Progenitor cell of endocrine pancreas (in vitro differentiated cells): Measurements from ENCODE around the gene SP100. TPM values are rescaled to one million over a fixed set of nuclear protein-coding genes. Genes with fewer than 3 reads are reported as not detected.

Source experiments
- DNase-seq: peaks from one replicate; pipeline ENCODE4 v3.0.0; 2021; ENCODE audit warnings: low spot score; ENCODE audit not compliant: unreplicated experiment
- H3K27ac Mint-ChIP-seq: 2 replicates; pipeline ENCODE4 v1.8.0; 2021; ENCODE audit warnings: mild to moderate bottlenecking, moderate library complexity, mixed read lengths
- H3K27me3 Mint-ChIP-seq: 2 replicates; pipeline ENCODE4 v1.8.0; 2021; ENCODE audit warnings: mixed read lengths
- H3K36me3 Mint-ChIP-seq: 2 replicates; pipeline ENCODE4 v1.8.0; 2022; ENCODE audit warnings: mixed read lengths; ENCODE audit not compliant: insufficient read depth
- H3K4me1 Mint-ChIP-seq: 2 replicates; pipeline ENCODE4 v1.8.0; 2021; ENCODE audit warnings: low read depth, mixed read lengths
- H3K4me3 Mint-ChIP-seq: 2 replicates; pipeline ENCODE4 v1.8.0; 2021; ENCODE audit warnings: low read depth, mild to moderate bottlenecking, moderate library complexity, mixed read lengths
- H3K9me3 Mint-ChIP-seq: 2 replicates; pipeline ENCODE4 v1.8.0; 2021; ENCODE audit warnings: low read depth, mixed read lengths
- total RNA-seq: library from RNA; stranded (reverse); gene quantifications from 2 replicates; pipeline ENCODE4 v1.2.1, GENCODE V29; 2021
- TF ChIP-seq, protein P1 (sequence below): fragments of 200-600 bp; sonication (generic); IDR thresholded peaks from one replicate; pipeline ENCODE4 v1.5.0; 2021; ENCODE audit warnings: antibody characterized with exemption, mild to moderate bottlenecking; ENCODE audit not compliant: unreplicated experiment

SP100 gene
- total RNA-seq, 1 donor from 2014 or later, result 2.3 TPM

DNA sequence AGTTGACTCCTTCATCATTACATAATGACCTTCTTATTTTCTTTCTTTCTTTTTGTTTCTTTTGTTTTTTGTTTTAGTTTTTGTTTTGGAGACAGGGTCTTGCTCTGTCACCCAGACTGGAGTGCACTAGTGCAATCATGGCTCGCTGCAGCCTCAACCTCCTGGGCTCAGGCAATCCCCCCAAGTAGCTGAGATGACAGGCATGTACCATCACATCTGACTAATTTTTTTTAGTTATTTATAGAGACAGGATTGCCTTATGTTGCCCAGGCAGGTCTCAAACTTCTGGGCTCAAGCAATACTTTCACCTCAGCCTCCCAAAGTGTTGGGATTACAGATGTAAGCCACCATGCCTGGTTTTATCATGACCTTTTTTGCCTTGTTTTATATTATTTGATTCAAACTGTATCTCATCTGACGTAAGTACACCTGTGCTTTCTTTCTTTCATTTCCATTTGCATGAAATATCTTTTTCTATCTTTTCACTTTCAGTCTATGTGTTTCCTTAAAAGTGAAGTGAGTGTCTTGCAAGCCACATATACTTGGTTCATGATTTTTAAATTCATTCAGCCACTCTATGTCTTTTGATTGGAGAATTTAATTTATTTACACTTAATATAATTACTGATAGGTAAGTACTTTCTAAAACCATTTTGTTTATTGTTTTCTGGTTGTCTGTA is 39.1 kb downstream of the SP100 start:
- TF ChIP-seq, protein P1, sequence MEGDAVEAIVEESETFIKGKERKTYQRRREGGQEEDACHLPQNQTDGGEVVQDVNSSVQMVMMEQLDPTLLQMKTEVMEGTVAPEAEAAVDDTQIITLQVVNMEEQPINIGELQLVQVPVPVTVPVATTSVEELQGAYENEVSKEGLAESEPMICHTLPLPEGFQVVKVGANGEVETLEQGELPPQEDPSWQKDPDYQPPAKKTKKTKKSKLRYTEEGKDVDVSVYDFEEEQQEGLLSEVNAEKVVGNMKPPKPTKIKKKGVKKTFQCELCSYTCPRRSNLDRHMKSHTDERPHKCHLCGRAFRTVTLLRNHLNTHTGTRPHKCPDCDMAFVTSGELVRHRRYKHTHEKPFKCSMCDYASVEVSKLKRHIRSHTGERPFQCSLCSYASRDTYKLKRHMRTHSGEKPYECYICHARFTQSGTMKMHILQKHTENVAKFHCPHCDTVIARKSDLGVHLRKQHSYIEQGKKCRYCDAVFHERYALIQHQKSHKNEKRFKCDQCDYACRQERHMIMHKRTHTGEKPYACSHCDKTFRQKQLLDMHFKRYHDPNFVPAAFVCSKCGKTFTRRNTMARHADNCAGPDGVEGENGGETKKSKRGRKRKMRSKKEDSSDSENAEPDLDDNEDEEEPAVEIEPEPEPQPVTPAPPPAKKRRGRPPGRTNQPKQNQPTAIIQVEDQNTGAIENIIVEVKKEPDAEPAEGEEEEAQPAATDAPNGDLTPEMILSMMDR, result no peak
- peaks cover 12% of the 10 kb centered on the region for H3K9me3 Mint-ChIP-seq
- H3K4me1 Mint-ChIP-seq, result no peaks in the 10 kb centered on the region
- H3K27me3 Mint-ChIP-seq, result no peaks in the 10 kb centered on the region
- no peak for DNase-seq
- H3K36me3 Mint-ChIP-seq, result peaks cover 4% of the 10 kb centered on the region
- H3K27ac Mint-ChIP-seq, result no peak overlapping the region
- H3K4me3 Mint-ChIP-seq, result no peak overlapping the region

DNA sequence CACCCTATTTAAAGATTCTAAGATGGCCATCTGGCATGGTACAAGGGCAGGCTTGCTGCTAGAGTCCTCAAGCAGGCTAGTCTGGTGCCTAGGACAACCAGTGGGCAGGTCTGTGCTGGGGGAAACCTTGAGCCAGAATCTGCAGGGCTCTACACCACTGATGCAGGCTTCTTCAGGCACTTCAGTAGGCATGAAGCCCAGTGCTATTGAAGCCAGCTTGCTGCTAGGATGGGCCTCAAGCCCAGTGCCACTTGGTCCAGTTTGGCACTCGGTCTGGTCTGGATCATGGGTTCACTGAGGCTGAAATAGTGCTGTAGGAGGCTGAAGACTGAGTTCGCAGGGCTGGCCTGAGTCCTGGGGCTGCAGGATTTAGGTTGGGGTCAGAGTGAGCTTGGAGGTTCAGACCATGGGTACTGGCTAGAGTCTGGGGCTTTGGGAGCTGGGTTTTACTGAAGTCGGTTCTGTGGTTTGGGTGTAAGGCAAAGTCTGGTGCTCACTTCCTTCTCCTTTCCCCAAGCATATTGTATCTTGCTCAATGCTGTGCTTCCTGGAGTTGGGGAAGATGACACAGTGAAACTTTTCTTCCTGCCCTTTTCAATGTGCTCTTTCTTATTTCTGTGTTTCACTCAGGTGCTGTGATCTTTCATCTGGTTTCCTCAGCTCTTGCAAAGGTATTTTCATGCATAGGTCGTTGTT is 41.2 kb downstream of the SP100 start:
- TF ChIP-seq, protein P1, result no peak
- H3K36me3 Mint-ChIP-seq, result peaks cover 4% of the 10 kb centered on the region
- H3K27ac Mint-ChIP-seq, result no peak overlapping the region
- DNase-seq, result no peak
- H3K4me3 Mint-ChIP-seq, result no peak overlapping the region
- peaks cover 12% of the 10 kb centered on the region for H3K9me3 Mint-ChIP-seq
- no peaks in the 10 kb centered on the region for H3K27me3 Mint-ChIP-seq
- no peaks in the 10 kb centered on the region for H3K4me1 Mint-ChIP-seq

DNA sequence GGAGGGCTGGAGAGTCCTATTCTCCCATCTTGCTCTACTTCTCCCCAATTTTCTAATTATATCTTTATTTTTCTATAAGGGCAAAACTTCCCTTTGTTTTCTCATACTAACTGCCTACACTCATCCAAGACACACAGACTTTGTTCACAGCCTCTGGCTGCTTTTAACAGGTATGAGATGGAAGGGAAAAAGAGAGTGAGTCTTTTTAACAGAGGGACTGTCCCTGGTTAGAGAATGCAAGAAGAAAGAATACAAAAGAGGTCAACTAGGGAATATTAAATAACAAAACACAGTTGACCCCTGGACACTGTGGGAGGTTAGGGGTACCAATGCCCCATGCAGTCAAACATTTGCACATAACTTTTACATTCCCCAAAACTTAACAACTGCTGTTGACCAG is 41.8 kb downstream of the SP100 start:
- no peaks in the 10 kb centered on the region for H3K4me1 Mint-ChIP-seq
- TF ChIP-seq, protein P1, result no peak
- H3K36me3 Mint-ChIP-seq, result peaks cover 4% of the 10 kb centered on the region
- DNase-seq, result no peak
- no peaks in the 10 kb centered on the region for H3K27me3 Mint-ChIP-seq
- H3K27ac Mint-ChIP-seq, result no peak overlapping the region
- peaks cover 12% of the 10 kb centered on the region for H3K9me3 Mint-ChIP-seq
- H3K4me3 Mint-ChIP-seq, result no peak overlapping the region

DNA sequence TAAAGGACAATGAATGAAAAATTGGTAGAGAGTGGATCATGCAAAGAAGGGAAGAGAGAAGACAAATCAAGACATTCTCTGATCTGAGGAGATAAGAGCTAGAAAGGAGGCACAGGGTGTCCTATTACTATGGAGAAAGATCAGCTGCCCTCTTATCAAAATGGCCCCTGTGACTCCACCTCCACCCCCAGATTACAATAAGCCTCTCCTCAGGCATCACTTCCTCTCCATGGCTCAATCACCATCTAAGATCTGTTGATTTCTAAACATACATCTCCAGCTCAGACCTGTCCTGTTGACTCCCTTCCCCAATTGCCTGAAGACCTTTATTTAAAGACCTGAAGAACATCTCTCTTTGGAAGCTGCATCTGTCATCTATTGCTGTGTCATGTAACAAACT is 43.2 kb downstream of the SP100 start:
- no peak overlapping the region for H3K27ac Mint-ChIP-seq
- H3K4me1 Mint-ChIP-seq, result peaks cover 2% of the 10 kb centered on the region
- H3K4me3 Mint-ChIP-seq, result no peak overlapping the region
- no peaks in the 10 kb centered on the region for H3K27me3 Mint-ChIP-seq
- no peak for DNase-seq
- peaks cover 4% of the 10 kb centered on the region for H3K36me3 Mint-ChIP-seq
- TF ChIP-seq, protein P1, result no peak
- H3K9me3 Mint-ChIP-seq, result peaks cover 7% of the 10 kb centered on the region

DNA sequence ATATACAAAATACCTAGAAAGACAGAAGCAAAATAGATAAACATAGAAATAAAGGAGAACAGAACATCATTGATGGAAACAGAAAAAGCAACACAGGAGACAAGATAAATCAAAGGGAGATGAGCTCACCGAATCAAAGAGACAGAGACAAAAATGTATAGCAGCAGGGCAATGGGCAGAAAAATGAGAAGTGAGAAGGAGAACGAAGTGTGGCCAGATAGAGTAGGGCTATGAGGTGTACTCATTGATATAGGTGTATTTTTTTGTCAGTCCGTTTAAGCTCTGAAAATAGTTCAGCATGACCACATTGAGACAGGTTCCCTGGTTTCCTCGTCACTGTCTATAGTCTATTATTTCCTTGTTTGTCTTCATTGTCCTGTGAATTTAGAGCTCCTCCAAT is 55.1 kb downstream of the SP100 start:
- Mint-ChIP-seq H3K4me1 (no peaks in the 10 kb centered on the region), H3K36me3 (no peaks in the 10 kb centered on the region), H3K4me3 (no peak overlapping the region), H3K9me3 (peaks cover 8% of the 10 kb centered on the region), H3K27ac (no peak overlapping the region), H3K27me3 (no peaks in the 10 kb centered on the region)
- TF ChIP-seq, protein P1, result no peak
- no peak for DNase-seq
